ENCODE measurements around the gene RANBP1. TPM values are rescaled to one million over a fixed set of nuclear protein-coding genes. Genes with fewer than 3 reads are reported as not detected.

The RANBP1 gene
- total RNA-seq, 1 experiment from 2014 or later = 443 TPM

DNA sequence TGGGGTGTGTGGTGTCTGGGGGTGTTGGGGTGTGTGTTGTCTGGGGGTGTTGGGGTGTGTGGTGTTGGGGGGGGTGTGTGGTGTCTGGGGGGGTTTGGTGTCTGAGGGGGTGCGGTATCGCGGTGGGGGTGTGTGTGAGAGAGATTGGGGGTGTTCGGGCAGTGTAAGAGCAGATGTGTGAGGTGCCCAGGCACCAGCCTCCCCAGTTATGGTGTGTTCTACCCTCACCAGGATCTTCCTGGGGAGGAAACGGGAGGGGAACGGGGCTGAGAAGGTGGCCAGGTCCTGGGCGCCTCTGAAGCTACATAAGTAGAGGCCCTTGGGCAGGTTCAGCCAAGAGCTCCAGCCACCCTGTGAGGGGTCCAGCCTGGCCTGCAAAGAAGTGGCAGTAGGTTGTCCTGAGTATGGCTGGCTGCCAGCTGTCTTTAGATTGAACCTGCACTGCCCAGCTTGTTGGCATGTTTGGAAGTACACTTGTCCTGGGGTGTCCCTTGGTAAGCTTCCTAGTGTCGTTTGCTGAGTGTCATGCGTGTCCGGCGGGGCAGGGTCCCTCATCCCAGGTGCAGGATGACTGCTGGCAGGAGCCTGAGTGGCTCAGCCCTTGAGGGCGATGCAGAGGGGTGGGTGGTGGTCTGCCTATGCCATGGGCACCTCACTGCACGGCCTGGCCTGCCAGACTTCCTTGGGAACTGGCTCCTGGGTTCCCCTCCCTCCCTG is 7.6 kb downstream of the RANBP1 start:
- H3K4me3 Mint-ChIP-seq = no peak overlapping the region
- POLR2A ChIA-PET = no interaction called here

DNA sequence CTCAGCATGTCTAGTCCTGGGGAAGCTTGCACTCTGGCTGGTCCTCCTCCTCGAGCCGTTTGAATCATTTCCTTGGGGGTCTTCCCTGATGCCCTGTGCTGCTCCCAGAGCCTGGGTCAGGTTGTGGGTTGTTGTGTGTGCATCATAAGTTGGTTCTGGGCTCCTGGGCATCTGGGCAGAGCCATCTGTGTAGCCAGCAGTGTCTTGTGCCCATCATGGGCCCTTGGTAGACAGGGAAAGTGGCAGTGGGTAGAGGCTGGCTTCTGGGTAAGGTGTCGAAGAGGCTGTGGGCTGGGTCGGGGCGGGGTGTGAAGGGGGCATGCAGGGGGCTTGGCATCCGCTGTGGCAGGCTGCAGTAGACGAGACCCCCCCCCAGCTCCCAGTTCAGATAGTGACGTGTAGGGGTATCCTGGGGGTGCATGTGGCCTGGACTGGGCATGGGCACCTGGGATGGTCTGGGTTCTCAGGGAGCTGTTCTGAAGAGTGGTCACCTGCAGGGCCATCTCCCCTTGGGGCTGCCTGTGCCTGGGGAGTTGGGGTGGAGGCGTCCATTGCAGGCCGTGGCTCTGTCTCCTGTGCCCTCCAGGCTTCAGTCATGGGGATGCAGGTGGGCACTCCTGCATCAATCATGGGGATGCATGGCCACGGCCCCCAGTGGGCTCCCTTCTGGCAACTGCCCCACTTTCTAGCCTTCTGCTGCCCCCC is 8.3 kb downstream of the RANBP1 start:
- Mint-ChIP-seq H3K36me3 (peaks cover 66% of the 10 kb centered on the region), H3K27ac (no peak overlapping the region), H3K27me3 (ENCODE audit: low read depth) (no peaks in the 10 kb centered on the region), H3K4me1 (peaks cover 7% of the 10 kb centered on the region), H3K4me3 (no peak overlapping the region), H3K9me3 (no peaks in the 10 kb centered on the region)
- DNase-seq (ENCODE audit: low spot score) (no peak), ATAC-seq (no peak)
- CTCF ChIA-PET = no interaction called here
- no peak for TF ChIP-seq OVOL2 (CRISPR knock-in tag; IDR thresholded peaks at IDR 0.05; ENCODE audit: borderline replicate concordance)
- no peak for TF ChIP-seq SMAD4 (CRISPR knock-in tag; IDR thresholded peaks at IDR 0.05)
- TF ChIP-seq MXD4 (CRISPR knock-in tag; IDR thresholded peaks at IDR 0.05; ENCODE audit: borderline replicate concordance) = no peak
- TF ChIP-seq, protein P1, sequence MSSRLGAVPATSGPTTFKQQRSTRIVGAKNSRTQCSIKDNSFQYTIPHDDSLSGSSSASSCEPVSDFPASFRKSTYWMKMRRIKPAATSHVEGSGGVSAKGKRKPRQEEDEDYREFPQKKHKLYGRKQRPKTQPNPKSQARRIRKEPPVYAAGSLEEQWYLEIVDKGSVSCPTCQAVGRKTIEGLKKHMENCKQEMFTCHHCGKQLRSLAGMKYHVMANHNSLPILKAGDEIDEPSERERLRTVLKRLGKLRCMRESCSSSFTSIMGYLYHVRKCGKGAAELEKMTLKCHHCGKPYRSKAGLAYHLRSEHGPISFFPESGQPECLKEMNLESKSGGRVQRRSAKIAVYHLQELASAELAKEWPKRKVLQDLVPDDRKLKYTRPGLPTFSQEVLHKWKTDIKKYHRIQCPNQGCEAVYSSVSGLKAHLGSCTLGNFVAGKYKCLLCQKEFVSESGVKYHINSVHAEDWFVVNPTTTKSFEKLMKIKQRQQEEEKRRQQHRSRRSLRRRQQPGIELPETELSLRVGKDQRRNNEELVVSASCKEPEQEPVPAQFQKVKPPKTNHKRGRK (CRISPR knock-in tag; IDR thresholded peaks at IDR 0.05; ENCODE audit: borderline replicate concordance) = no peak
- TF ChIP-seq ETV6 (CRISPR knock-in tag; IDR thresholded peaks at IDR 0.05) = no peak
- TF ChIP-seq, protein P2, sequence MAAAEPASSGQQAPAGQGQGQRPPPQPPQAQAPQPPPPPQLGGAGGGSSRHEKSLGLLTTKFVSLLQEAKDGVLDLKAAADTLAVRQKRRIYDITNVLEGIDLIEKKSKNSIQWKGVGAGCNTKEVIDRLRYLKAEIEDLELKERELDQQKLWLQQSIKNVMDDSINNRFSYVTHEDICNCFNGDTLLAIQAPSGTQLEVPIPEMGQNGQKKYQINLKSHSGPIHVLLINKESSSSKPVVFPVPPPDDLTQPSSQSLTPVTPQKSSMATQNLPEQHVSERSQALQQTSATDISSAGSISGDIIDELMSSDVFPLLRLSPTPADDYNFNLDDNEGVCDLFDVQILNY (CRISPR knock-in tag; IDR thresholded peaks at IDR 0.05) = no peak
- TF ChIP-seq, protein P3, sequence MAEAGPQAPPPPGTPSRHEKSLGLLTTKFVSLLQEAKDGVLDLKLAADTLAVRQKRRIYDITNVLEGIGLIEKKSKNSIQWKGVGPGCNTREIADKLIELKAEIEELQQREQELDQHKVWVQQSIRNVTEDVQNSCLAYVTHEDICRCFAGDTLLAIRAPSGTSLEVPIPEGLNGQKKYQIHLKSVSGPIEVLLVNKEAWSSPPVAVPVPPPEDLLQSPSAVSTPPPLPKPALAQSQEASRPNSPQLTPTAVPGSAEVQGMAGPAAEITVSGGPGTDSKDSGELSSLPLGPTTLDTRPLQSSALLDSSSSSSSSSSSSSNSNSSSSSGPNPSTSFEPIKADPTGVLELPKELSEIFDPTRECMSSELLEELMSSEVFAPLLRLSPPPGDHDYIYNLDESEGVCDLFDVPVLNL (CRISPR knock-in tag; IDR thresholded peaks at IDR 0.05; ENCODE audit: borderline replicate concordance, low read depth) = no peak
- TF ChIP-seq FOXK1 (CRISPR knock-in tag; IDR thresholded peaks at IDR 0.05) = no peak
- no peak for TF ChIP-seq KAT7 (CRISPR knock-in tag; IDR thresholded peaks at IDR 0.05; ENCODE audit: borderline replicate concordance)
- TF ChIP-seq EMX1 (CRISPR knock-in tag; IDR thresholded peaks at IDR 0.05) = no peak
- TF ChIP-seq, protein P4, sequence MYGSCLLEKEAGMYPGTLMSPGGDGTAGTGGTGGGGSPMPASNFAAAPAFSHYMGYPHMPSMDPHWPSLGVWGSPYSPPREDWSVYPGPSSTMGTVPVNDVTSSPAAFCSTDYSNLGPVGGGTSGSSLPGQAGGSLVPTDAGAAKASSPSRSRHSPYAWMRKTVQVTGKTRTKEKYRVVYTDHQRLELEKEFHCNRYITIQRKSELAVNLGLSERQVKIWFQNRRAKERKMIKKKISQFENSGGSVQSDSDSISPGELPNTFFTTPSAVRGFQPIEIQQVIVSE (CRISPR knock-in tag; IDR thresholded peaks at IDR 0.05; ENCODE audit: borderline replicate concordance) = no peak
- TF ChIP-seq SOX15 (CRISPR knock-in tag; IDR thresholded peaks at IDR 0.05) = no peak
- no peak for TF ChIP-seq ZNF263 (CRISPR knock-in tag; IDR thresholded peaks at IDR 0.05; ENCODE audit: low read depth)
- TF ChIP-seq, protein P5, sequence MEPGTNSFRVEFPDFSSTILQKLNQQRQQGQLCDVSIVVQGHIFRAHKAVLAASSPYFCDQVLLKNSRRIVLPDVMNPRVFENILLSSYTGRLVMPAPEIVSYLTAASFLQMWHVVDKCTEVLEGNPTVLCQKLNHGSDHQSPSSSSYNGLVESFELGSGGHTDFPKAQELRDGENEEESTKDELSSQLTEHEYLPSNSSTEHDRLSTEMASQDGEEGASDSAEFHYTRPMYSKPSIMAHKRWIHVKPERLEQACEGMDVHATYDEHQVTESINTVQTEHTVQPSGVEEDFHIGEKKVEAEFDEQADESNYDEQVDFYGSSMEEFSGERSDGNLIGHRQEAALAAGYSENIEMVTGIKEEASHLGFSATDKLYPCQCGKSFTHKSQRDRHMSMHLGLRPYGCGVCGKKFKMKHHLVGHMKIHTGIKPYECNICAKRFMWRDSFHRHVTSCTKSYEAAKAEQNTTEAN (CRISPR knock-in tag; IDR thresholded peaks at IDR 0.05) = no peak
- no peak for TF ChIP-seq RELA (CRISPR knock-in tag; IDR thresholded peaks at IDR 0.05; ENCODE audit: borderline replicate concordance)
- no peak for TF ChIP-seq CREB1 (CRISPR knock-in tag; IDR thresholded peaks at IDR 0.05)
- no peak for TF ChIP-seq RORB (CRISPR knock-in tag; IDR thresholded peaks at IDR 0.05)
- TF ChIP-seq, protein P6, sequence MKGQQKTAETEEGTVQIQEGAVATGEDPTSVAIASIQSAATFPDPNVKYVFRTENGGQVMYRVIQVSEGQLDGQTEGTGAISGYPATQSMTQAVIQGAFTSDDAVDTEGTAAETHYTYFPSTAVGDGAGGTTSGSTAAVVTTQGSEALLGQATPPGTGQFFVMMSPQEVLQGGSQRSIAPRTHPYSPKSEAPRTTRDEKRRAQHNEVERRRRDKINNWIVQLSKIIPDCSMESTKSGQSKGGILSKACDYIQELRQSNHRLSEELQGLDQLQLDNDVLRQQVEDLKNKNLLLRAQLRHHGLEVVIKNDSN (CRISPR knock-in tag; IDR thresholded peaks at IDR 0.05) = no peak
- POLR2A ChIA-PET = no interaction called here

More for the DNA sequence above, 7.6 kb downstream of the RANBP1 start:
- TF ChIP-seq ZNF219 (CRISPR knock-in tag; IDR thresholded peaks at IDR 0.05; ENCODE audit: borderline replicate concordance) (no peak), ZNF263 (CRISPR knock-in tag; IDR thresholded peaks at IDR 0.05; ENCODE audit: low read depth) (no peak), MYBL2 (CRISPR knock-in tag; IDR thresholded peaks at IDR 0.05) (no peak), SMAD4 (CRISPR knock-in tag; IDR thresholded peaks at IDR 0.05) (no peak), SMAD3 (CRISPR knock-in tag; IDR thresholded peaks at IDR 0.05; ENCODE audit: borderline replicate concordance) (no peak), ZNF423 (CRISPR knock-in tag; IDR thresholded peaks at IDR 0.05) (no peak), HMGA2 (CRISPR knock-in tag; IDR thresholded peaks at IDR 0.05) (no peak), EMX1 (CRISPR knock-in tag; IDR thresholded peaks at IDR 0.05) (no peak), ZNF396 (CRISPR knock-in tag; IDR thresholded peaks at IDR 0.05; ENCODE audit: borderline replicate concordance) (no peak), NR1H2 (CRISPR knock-in tag; IDR thresholded peaks at IDR 0.05) (no peak), TCF7 (CRISPR knock-in tag; IDR thresholded peaks at IDR 0.05; ENCODE audit: low read depth) (no peak)
- TF ChIP-seq, protein P7, sequence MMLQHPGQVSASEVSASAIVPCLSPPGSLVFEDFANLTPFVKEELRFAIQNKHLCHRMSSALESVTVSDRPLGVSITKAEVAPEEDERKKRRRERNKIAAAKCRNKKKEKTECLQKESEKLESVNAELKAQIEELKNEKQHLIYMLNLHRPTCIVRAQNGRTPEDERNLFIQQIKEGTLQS (CRISPR knock-in tag; conservative IDR thresholded peaks at IDR 0.05) = no peak
- TF ChIP-seq, protein P8, sequence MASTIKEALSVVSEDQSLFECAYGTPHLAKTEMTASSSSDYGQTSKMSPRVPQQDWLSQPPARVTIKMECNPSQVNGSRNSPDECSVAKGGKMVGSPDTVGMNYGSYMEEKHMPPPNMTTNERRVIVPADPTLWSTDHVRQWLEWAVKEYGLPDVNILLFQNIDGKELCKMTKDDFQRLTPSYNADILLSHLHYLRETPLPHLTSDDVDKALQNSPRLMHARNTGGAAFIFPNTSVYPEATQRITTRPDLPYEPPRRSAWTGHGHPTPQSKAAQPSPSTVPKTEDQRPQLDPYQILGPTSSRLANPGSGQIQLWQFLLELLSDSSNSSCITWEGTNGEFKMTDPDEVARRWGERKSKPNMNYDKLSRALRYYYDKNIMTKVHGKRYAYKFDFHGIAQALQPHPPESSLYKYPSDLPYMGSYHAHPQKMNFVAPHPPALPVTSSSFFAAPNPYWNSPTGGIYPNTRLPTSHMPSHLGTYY (CRISPR knock-in tag; IDR thresholded peaks at IDR 0.05) = no peak
- TF ChIP-seq, protein P9, sequence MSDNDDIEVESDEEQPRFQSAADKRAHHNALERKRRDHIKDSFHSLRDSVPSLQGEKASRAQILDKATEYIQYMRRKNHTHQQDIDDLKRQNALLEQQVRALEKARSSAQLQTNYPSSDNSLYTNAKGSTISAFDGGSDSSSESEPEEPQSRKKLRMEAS (CRISPR knock-in tag; IDR thresholded peaks at IDR 0.05) = no peak
- Mint-ChIP-seq H3K9me3 (no peaks in the 10 kb centered on the region), H3K27me3 (ENCODE audit: low read depth) (no peaks in the 10 kb centered on the region), H3K36me3 (peaks cover 73% of the 10 kb centered on the region), H3K27ac (no peak overlapping the region), H3K4me1 (peaks cover 12% of the 10 kb centered on the region)
- no peak for DNase-seq (ENCODE audit: low spot score)
- CTCF ChIA-PET = no interaction called here
- ATAC-seq = no peak
